Endodermal cell (in vitro differentiated cells): ENCODE measurements around the gene NFAT5. TPM values are rescaled to one million over a fixed set of nuclear protein-coding genes. Genes with fewer than 3 reads are reported as not detected.

ENCODE experiments used
- DNase-seq: peaks from one replicate; pipeline ENCODE4 v3.0.0-alpha.2; 2017
- H3K27ac ChIP-seq: 2 replicates; pipeline ENCODE4 v1.5.1; 2013; ENCODE audit warnings: mild to moderate bottlenecking, low read depth, low read length, moderate library complexity
- H3K27me3 ChIP-seq: 2 replicates; pipeline ENCODE4 v1.6.1; 2013; ENCODE audit warnings: mild to moderate bottlenecking, low read length, moderate library complexity; ENCODE audit not compliant: insufficient read depth, control insufficient read depth, poor library complexity, severe bottlenecking
- H3K36me3 ChIP-seq: 2 replicates; pipeline ENCODE4 v1.7.0; 2013; ENCODE audit warnings: mild to moderate bottlenecking, low read length, moderate library complexity; ENCODE audit not compliant: control insufficient read depth, insufficient read depth
- H3K4me1 ChIP-seq: one replicate; pipeline ENCODE4 v1.7.0; 2013; ENCODE audit warnings: low read length; ENCODE audit not compliant: control insufficient read depth, insufficient read depth
- H3K4me3 ChIP-seq: 2 replicates; pipeline ENCODE4 v1.5.1; 2013; ENCODE audit warnings: mild to moderate bottlenecking, low read length, moderate library complexity
- H3K9ac ChIP-seq: 2 replicates; pipeline ENCODE4 v1.6.1; 2013; ENCODE audit warnings: mild to moderate bottlenecking, low read length, moderate library complexity; ENCODE audit not compliant: poor library complexity, severe bottlenecking; ENCODE audit errors: extremely low read depth
- H3K9me3 ChIP-seq: 2 replicates; pipeline ENCODE4 v1.6.1; 2013; ENCODE audit warnings: mild to moderate bottlenecking, low read length, moderate library complexity; ENCODE audit not compliant: control insufficient read depth
- H3K27ac Mint-ChIP-seq: 2 replicates; pipeline ENCODE4 v1.8.0; 2020; ENCODE audit warnings: mixed read lengths
- H3K27me3 Mint-ChIP-seq: 2 replicates; pipeline ENCODE4 v1.8.0; 2021; ENCODE audit warnings: mild to moderate bottlenecking, mixed read lengths; ENCODE audit not compliant: insufficient read depth
- H3K36me3 Mint-ChIP-seq: 2 replicates; pipeline ENCODE4 v1.8.0; 2020; ENCODE audit warnings: low read depth, mixed read lengths
- H3K4me1 Mint-ChIP-seq: 2 replicates; pipeline ENCODE4 v1.8.0; 2020; ENCODE audit warnings: mixed read lengths
- H3K4me3 Mint-ChIP-seq: 2 replicates; pipeline ENCODE4 v1.8.0; 2020; ENCODE audit warnings: mild to moderate bottlenecking, moderate library complexity, mixed read lengths
- H3K9me3 Mint-ChIP-seq: 2 replicates; pipeline ENCODE4 v1.8.0; 2020; ENCODE audit warnings: mild to moderate bottlenecking, mixed read lengths
- WGBS, 2 experiments: methylation state at CpG; one replicate each; pipeline versions ENCODE4 v1.1.5 to v1.1.7; 2013; ENCODE audit warnings: missing lambda C conversion rate in 2 of 2, mixed read lengths in 1 of 2; ENCODE audit not compliant: insufficient coverage in 1 of 2, insufficient read length in 1 of 2; 5-methylcytosine and 5-hydroxymethylcytosine counted together
- total RNA-seq, 2 donors: library from RNA; stranded (reverse); fragmentation: NEBNext Ultra II Directional in 1 of 2; extraction: Animal tissue kit (Norgen Biotek cat#: 25700) in 1 of 2; gene quantifications; 2 replicates in 1 of 2; 3 replicates in 1 of 2; pipeline ENCODE4 v1.2.1, GENCODE V29; 2021
- TF ChIP-seq, protein P1 (sequence below): fragments of 200-600 bp; sonication (generic); conservative IDR thresholded peaks from 2 replicates; pipeline ENCODE4 v1.5.0; 2021; ENCODE audit warnings: antibody characterized with exemption, mild to moderate bottlenecking

The NFAT5 gene
- total RNA-seq, 2 donors from 2014 or later, result 38.8 to 40.3 TPM

DNA sequence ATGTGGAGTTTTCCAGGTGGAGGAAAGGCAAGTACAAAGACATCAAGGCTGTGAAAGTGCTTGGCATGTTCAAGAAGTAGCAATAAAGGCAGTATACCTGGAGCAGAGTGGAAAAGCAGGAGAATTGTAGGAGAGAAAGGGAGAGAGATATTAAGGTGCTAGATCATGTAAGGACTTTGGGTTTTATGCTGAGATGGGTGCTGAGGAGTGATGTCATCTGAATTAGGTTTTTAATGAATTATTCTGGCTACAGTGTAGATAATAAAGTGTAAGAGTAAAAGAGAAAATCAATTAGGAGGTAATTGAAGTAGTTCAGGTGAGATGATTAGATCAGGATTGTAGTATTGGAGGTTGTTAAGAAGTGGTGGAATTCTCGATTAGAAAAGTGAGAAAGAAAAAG, 34.0 kb downstream of the NFAT5 start:
- TF ChIP-seq, protein P1, sequence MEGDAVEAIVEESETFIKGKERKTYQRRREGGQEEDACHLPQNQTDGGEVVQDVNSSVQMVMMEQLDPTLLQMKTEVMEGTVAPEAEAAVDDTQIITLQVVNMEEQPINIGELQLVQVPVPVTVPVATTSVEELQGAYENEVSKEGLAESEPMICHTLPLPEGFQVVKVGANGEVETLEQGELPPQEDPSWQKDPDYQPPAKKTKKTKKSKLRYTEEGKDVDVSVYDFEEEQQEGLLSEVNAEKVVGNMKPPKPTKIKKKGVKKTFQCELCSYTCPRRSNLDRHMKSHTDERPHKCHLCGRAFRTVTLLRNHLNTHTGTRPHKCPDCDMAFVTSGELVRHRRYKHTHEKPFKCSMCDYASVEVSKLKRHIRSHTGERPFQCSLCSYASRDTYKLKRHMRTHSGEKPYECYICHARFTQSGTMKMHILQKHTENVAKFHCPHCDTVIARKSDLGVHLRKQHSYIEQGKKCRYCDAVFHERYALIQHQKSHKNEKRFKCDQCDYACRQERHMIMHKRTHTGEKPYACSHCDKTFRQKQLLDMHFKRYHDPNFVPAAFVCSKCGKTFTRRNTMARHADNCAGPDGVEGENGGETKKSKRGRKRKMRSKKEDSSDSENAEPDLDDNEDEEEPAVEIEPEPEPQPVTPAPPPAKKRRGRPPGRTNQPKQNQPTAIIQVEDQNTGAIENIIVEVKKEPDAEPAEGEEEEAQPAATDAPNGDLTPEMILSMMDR, result no peak
- H3K27ac Mint-ChIP-seq, result peak overlapping the region; percentile 3
- 67 to 94% methylated on average over 1 of the region's 1 CpG for WGBS, 2 experiments

DNA sequence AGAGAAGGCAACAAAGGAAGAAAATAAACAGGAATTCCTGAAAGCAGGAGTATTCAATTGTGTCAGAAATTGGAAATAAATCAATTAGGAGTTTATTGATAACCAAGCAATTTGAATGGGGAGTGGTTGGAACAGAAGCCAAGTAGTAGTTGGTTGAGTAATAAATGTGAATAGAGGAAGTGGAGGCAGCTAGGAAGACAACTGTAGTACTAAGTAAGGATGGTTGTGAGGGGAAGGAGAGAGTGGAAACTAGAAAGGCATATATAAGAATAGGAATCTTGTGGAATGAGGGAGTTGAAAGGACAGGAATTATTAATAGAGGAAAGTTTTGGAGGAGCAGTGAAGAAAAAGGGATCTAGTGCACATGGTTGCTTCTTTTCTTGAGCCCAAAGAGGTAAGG, 34.4 kb downstream of the NFAT5 start:
- Histone ChIP-seq H3K27ac (no peak overlapping the region), H3K4me1 (no peaks in the 10 kb centered on the region), H3K9me3 (no peaks in the 10 kb centered on the region), H3K9ac (no peak overlapping the region), H3K4me3 (no peak overlapping the region), H3K27me3 (no peaks in the 10 kb centered on the region), H3K36me3 (no peaks in the 10 kb centered on the region)
- Mint-ChIP-seq H3K27me3 (no peaks in the 10 kb centered on the region), H3K9me3 (no peaks in the 10 kb centered on the region), H3K27ac (no peak overlapping the region), H3K4me1 (peaks cover 6% of the 10 kb centered on the region), H3K36me3 (peaks cover 2% of the 10 kb centered on the region), H3K4me3 (no peak overlapping the region)
- TF ChIP-seq, protein P1, result no peak
- no peak for DNase-seq

More for the DNA sequence above, 34.0 kb downstream of the NFAT5 start:
- no peaks in the 10 kb centered on the region for H3K27me3 Mint-ChIP-seq
- H3K4me3 Mint-ChIP-seq, result no peak overlapping the region
- H3K27me3 ChIP-seq, result no peaks in the 10 kb centered on the region
- no peaks in the 10 kb centered on the region for H3K9me3 Mint-ChIP-seq
- no peak overlapping the region for H3K9ac ChIP-seq
- DNase-seq, result no peak
- H3K36me3 ChIP-seq, result no peaks in the 10 kb centered on the region
- H3K27ac ChIP-seq, result no peak overlapping the region
- peaks cover 2% of the 10 kb centered on the region for H3K36me3 Mint-ChIP-seq
- no peaks in the 10 kb centered on the region for H3K4me1 ChIP-seq
- peaks cover 8% of the 10 kb centered on the region for H3K4me1 Mint-ChIP-seq
- H3K4me3 ChIP-seq, result no peak overlapping the region
- H3K9me3 ChIP-seq, result no peaks in the 10 kb centered on the region

DNA sequence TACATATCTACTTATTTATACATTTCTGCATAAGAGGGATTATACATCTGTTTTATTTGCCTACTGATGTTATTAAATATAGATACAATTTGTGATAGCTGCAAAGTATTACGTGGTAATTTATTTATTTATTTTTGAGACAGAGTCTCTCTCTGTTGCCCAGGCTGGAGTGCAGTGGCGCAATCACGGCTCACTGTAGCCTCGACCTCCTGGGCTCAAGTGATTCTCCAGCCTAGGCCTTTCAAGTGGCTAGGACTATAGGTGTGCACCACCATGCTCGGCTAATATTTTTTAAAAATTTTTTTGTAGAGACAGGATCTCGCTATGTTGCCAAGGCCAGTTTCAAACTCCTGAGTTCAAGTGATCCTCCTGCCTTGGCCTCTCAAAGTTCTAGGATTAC, 35.5 kb downstream of the NFAT5 start:
- no peak overlapping the region for H3K9ac ChIP-seq
- DNase-seq, result no peak
- no peak overlapping the region for H3K27ac ChIP-seq
- Mint-ChIP-seq H3K4me1 (peaks cover 6% of the 10 kb centered on the region), H3K4me3 (no peak overlapping the region), H3K36me3 (peaks cover 2% of the 10 kb centered on the region), H3K27me3 (no peaks in the 10 kb centered on the region), H3K27ac (no peak overlapping the region), H3K9me3 (no peaks in the 10 kb centered on the region)
- 95% methylated on average over 5 to 6 of the region's 6 CpGs for WGBS, 2 experiments
- TF ChIP-seq, protein P1, result no peak
- H3K9me3 ChIP-seq, result no peaks in the 10 kb centered on the region
- H3K4me3 ChIP-seq, result no peak overlapping the region
- no peaks in the 10 kb centered on the region for H3K4me1 ChIP-seq
- H3K27me3 ChIP-seq, result no peaks in the 10 kb centered on the region
- H3K36me3 ChIP-seq, result peaks cover 3% of the 10 kb centered on the region
